Ovary (tissue), 9 donors: Measurements from ENCODE around the gene CEBPZ. TPM values are rescaled to one million over a fixed set of nuclear protein-coding genes. Genes with fewer than 3 reads are reported as not detected.

Experiments
- DNase-seq, 5 donors: peaks; one replicate each; pipeline ENCODE4 v3.0.0-alpha.2; 2019 to 2020
- H3K27ac ChIP-seq, 2 donors: fragments of 200-600 bp; one replicate each; pipeline versions ENCODE4 v1.5.1 to v1.8.0; 2019 to 2022
- H3K27me3 ChIP-seq: fragments of 200-600 bp; one replicate; pipeline ENCODE4 v1.8.0; 2022
- H3K36me3 ChIP-seq: fragments of 200-600 bp; sonication (generic); one replicate; pipeline ENCODE4 v1.5.1; 2019
- H3K4me1 ChIP-seq: one replicate; pipeline ENCODE4 v1.8.1; 2013; ENCODE audit warnings: mild to moderate bottlenecking, moderate library complexity; ENCODE audit not compliant: insufficient read depth
- H3K4me3 ChIP-seq: fragments of 200-600 bp; sonication (generic); one replicate; pipeline ENCODE4 v1.5.1; 2017
- H3K9me3 ChIP-seq, 2 donors: fragments of 200-600 bp in 1 of 2; sonication (generic) in 1 of 2; one replicate each; pipeline versions ENCODE4 v1.5.1 to v1.8.1; 2013 to 2019; ENCODE audit warnings: mild to moderate bottlenecking in 1 of 2, moderate library complexity in 1 of 2
- CTCF ChIP-seq, 3 donors: fragments of 450-650 bp in 2 of 3; fragments of 200-600 bp in 1 of 3; IDR thresholded peaks; one replicate each; pipeline versions ENCODE4 v1.5.1 to v1.8.0; 2016 to 2022; ENCODE audit warnings: antibody characterized with exemption in 3 of 3, mild to moderate bottlenecking in 1 of 3
- EP300 ChIP-seq: sonication (generic); formaldehyde crosslinking; IDR thresholded peaks from one replicate; pipeline ENCODE4 v1.6.1; 2017; ENCODE audit warnings: antibody characterized with exemption
- POLR2A ChIP-seq: fragments of 450-650 bp; IDR thresholded peaks from one replicate; pipeline ENCODE4 v1.6.1; 2017; ENCODE audit warnings: antibody characterized with exemption, mild to moderate bottlenecking, moderate library complexity
- WGBS, 3 donors: extraction: QIAGEN DNeasy Blood & Tissue Kit in 1 of 3; methylation state at CpG; one replicate each; pipeline versions ENCODE4 v1.1.5 to v1.1.7; 2013 to 2017; 5-methylcytosine and 5-hydroxymethylcytosine counted together
- intact Hi-C, 4 donors: fragments of 100-400 bp; cut with DNase I; formaldehyde crosslinking; loops; one replicate each; pipeline versions ENCODE4 v1.11.0 to v1.15.1; 2022 to 2023
- polyA plus RNA-seq, 2 donors: library from polyadenylated mRNA; stranded (reverse); fragments of 200-250 nt in 1 of 2; fragments of 350-450 nt in 1 of 2; fragmentation: Illumina TruSeq in 1 of 2; extraction: RNeasy Lipid Tissue Mini Kit (QIAGEN cat#74804) in 1 of 2; gene quantifications; one replicate each; pipeline ENCODE4 v1.2.3, GENCODE V29; 2013 to 2014
- total RNA-seq, 7 donors: library from RNA; depleted of rRNA in 2 of 7; stranded (reverse); fragments of >200 nt in 2 of 7; fragmentation: NEBNext Ultra II Directional in 3 of 7; extraction: Animal tissue kit (Norgen Biotek cat#: 25700) in 3 of 7; gene quantifications; one replicate each; pipeline versions ENCODE4 v1.1.0 to v1.2.4, GENCODE V29; 2016 to 2023
- donor health status: DM: no; HTN: no; CAD: no; lungs with moderate emphysema.
- donor health status: DM: no; HTN: no; CAD: no.
- donor health status: Bipolar disorder and iron deficiency.
- donor health status: DM: yes; HTN: yes; CAD: no.
- donor health status: DM: no; HTN: no; CAD: no.
- donor health status: DM: yes; HTN: yes; CAD: no.

Gene CEBPZ
- total and polyA plus RNA-seq, 9 donors: 24.0 to 56.5 (median 47.4) TPM

- 39 to 47% (median 42%) methylated on average over 5 of the region's 5 CpGs for WGBS, 3 donors
- no peak for DNase-seq
- Histone ChIP-seq H3K27me3 (no peaks in the 10 kb centered on the region), H3K4me1 (no peaks in the 10 kb centered on the region), H3K27ac (no peak overlapping the region), H3K9me3 (no peaks in the 10 kb centered on the region), H3K36me3 (no peaks in the 10 kb centered on the region), H3K4me3 (no peak overlapping the region)
- intact Hi-C loops: no loop called here
- no peak for TF ChIP-seq POLR2A
- no peak for TF ChIP-seq EP300
- TF ChIP-seq CTCF (IDR thresholded peaks at IDR 0.05): no peak
These were observed 19.7 kb upstream of the CEBPZ start for GRCh38 chr2:37250869-37251740.

GRCh38 chr2:37246205-37246604 lies 14.8 kb upstream of the CEBPZ start:
- TF ChIP-seq POLR2A (no peak), EP300 (no peak), CTCF (IDR thresholded peaks at IDR 0.05) (no peak)
- no peaks in the 10 kb centered on the region for H3K36me3 ChIP-seq
- DNase-seq: no peak
- H3K4me1 ChIP-seq: no peaks in the 10 kb centered on the region
- H3K4me3 ChIP-seq: no peak overlapping the region
- H3K27me3 ChIP-seq: no peaks in the 10 kb centered on the region
- no peak overlapping the region for H3K27ac ChIP-seq
- H3K9me3 ChIP-seq: no peaks in the 10 kb centered on the region
- intact Hi-C loops: no loop called here

- intact Hi-C loops: no loop called here
- Histone ChIP-seq H3K27me3 (no peaks in the 10 kb centered on the region), H3K4me1 (no peaks in the 10 kb centered on the region), H3K4me3 (no peak overlapping the region), H3K27ac (no peak overlapping the region), H3K9me3 (no peaks in the 10 kb centered on the region), H3K36me3 (no peaks in the 10 kb centered on the region)
- WGBS, 3 donors: 96 to 98% (median 97%) methylated on average over 3 of the region's 3 CpGs
- no peak for DNase-seq
- no peak for TF ChIP-seq POLR2A
- TF ChIP-seq EP300: no peak
- TF ChIP-seq CTCF (IDR thresholded peaks at IDR 0.05): no peak
These were observed 13.4 kb upstream of the CEBPZ start for GRCh38 chr2:37244755-37245154.

- DNase-seq: no peak
- Histone ChIP-seq H3K27me3 (no peaks in the 10 kb centered on the region), H3K4me1 (no peaks in the 10 kb centered on the region), H3K9me3 (no peaks in the 10 kb centered on the region), H3K27ac (no peak overlapping the region), H3K36me3 (no peaks in the 10 kb centered on the region), H3K4me3 (no peak overlapping the region)
- TF ChIP-seq EP300 (no peak), POLR2A (no peak), CTCF (IDR thresholded peaks at IDR 0.05) (no peak)
- intact Hi-C loops: no loop called here
- WGBS, 3 donors: 54 to 63% (median 63%) methylated on average over 4 of the region's 4 CpGs
These were observed 12.6 kb upstream of the CEBPZ start for GRCh38 chr2:37244017-37244416.
